K562 treated with DMSO at 1 percent for 4 hours (cell line): ENCODE results near the gene PRKG1. TPM values are rescaled to one million over a fixed set of nuclear protein-coding genes. Genes with fewer than 3 reads are reported as not detected.

Experiments
- total RNA-seq: library from RNA; unstranded; fragments of 300-600 nt; gene quantifications from 2 replicates; pipeline ENCODE4 v1.2.3, GENCODE V29; 2022; ENCODE audit not compliant: insufficient read depth

Gene PRKG1
- not detected in 2 replicates for total RNA-seq

DNA sequence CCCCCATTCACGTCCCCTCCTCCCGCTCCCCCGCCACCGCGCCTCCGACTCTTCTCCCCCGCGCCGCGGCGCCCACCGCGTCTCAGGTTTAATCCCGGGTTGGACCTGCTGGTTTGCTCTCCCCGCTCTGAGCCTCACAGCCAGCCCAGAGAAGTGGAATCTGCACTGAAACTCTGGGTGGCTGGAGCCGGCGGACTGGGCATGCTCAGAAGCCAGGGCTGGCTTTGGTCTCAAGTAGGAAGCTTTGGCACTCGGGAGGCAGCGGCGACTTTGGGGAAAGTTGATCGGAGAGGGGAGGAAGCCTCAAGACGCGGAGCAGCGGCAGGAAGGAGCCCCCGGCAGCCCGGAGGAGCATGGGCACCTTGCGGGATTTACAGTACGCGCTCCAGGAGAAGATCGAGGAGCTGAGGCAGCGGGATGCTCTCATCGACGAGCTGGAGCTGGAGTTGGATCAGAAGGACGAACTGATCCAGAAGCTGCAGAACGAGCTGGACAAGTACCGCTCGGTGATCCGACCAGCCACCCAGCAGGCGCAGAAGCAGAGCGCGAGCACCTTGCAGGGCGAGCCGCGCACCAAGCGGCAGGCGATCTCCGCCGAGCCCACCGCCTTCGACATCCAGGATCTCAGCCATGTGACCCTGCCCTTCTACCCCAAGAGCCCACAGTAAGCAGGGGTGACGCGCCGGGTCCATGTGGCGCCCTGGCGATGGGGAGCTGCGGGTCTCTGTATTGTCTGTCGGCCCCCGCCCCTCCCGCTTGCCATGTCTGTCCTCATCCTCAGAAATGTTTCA is at the start of gene PRKG1:
Gene PRKG1, plus strand, starts transcription at position 250 of the 791 bp plus-strand sequence.

DNA sequence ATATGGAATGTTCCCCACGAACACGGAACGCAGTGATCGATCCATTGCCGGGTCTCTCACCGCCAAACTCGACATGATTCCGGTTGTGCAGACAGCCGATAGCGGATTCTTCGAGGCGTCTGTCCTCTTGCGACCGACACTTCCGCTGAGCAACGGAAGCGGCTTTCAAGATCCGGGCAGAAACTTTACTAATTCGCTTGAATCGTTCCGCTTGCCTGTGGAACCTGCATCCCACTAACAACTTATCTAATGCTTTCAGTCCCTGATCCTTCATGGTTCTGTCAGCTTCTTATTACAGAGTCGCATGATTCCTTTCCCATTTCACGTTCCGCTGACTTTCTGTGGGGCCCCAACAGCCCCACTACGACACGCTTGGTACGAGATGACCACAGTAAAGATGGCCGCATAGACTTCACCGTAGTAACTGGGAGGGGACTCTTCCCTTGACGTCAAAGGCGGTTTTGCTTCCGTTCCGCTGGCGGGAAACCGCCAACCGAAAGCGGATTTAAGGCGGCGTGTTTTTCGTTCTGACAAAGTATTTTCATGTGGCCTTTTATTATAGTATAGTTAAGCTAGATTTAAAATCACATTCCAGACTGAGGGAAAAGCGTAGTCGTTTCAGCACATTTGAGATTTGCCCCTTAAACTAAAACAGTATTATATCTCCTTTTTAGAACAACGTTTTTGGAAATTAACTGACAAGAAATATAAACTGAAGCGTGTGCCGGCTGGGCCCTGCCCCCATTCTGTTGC is 625.4 kb downstream of the PRKG1 start, which contains the start of gene CSTF2T:
Gene CSTF2T, minus strand, starts transcription at position 121 of the 753 bp plus-strand sequence. Its CDS starts 46 bp downstream, at position 75.

DNA sequence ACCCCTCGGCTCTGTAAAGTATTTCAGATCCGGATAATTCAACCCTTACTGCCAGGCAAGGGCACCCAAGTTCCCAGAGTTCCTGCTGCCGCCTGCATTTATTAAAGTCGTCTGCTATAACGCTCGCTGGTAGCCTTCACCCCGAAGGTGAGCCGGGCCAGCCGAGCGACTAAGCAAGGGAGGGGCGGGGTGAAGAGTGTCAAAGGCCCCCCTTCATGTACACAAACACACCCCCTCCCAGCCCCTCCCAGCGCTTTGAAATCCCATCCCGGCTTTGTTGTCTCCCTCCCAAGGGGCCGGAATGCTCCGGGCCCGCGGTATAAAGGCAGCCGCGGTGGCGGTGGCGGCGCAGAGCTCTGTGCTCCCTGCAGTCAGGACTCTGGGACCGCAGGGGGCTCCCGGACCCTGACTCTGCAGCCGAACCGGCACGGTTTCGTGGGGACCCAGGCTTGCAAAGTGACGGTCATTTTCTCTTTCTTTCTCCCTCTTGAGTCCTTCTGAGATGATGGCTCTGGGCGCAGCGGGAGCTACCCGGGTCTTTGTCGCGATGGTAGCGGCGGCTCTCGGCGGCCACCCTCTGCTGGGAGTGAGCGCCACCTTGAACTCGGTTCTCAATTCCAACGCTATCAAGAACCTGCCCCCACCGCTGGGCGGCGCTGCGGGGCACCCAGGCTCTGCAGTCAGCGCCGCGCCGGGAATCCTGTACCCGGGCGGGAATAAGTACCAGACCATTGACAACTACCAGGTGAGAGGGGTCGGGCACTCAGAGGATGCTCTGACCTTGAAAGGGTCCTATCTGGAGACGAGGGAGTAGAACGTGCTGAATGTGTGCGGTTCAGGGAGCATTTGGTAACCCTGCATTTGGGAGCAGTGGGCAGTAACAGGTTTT is 1239.9 kb downstream of the PRKG1 start, which contains the start of gene DKK1:
Gene DKK1, plus strand, starts transcription at position 349 of the 889 bp plus-strand sequence. Its CDS starts 154 bp downstream, at position 503.

Other genes starting within 250 kb of the PRKG1 start
- not detected in 2 replicates for gene A1CF, start 188.9 kb upstream of the PRKG1 start, total RNA-seq